ENCODE data around the gene PAX7.

PAX7 gene

GRCh38 chr1:18711536-18712251 lies 81.0 kb downstream of the PAX7 start:
- H3K27me3 ChIP-seq (ENCODE audit: insufficient read depth, poor library complexity, severe bottlenecking), result peaks cover 14% of the 10 kb centered on the region
- DNase-seq (ENCODE audit: low read depth in 1 of 2, low spot score in 1 of 2), result no peak
- H3K27ac ChIP-seq (replicated peaks), result no peak overlapping the region
- no peak overlapping the region for H3K4me3 ChIP-seq (replicated peaks; ENCODE audit: insufficient read depth, low read length)
- TF ChIP-seq GABPA (IDR thresholded peaks at IDR 0.05; ENCODE audit: low read depth) (no peak), CTCF (IDR thresholded peaks at IDR 0.05; ENCODE audit: insufficient read depth, low read length) (no peak), REST (IDR thresholded peaks at IDR 0.05; ENCODE audit: insufficient replicate concordance, low read depth) (no peak), SPI1 (IDR thresholded peaks at IDR 0.05; ENCODE audit: borderline replicate concordance, low read depth) (no peak), POLR2AphosphoS5 (IDR thresholded peaks at IDR 0.05; ENCODE audit: low read depth) (no peak)

- Histone ChIP-seq H3K27ac (replicated peaks) (no peak overlapping the region), H3K4me3 (replicated peaks; ENCODE audit: insufficient read depth, low read length) (no peak overlapping the region), H3K27me3 (ENCODE audit: insufficient read depth, poor library complexity, severe bottlenecking) (peaks cover 14% of the 10 kb centered on the region)
- DNase-seq (ENCODE audit: low read depth in 1 of 2, low spot score in 1 of 2), result no peak
- TF ChIP-seq SPI1 (IDR thresholded peaks at IDR 0.05; ENCODE audit: borderline replicate concordance, low read depth) (no peak), REST (IDR thresholded peaks at IDR 0.05; ENCODE audit: insufficient replicate concordance, low read depth) (no peak), CTCF (IDR thresholded peaks at IDR 0.05; ENCODE audit: insufficient read depth, low read length) (no peak), GABPA (IDR thresholded peaks at IDR 0.05; ENCODE audit: low read depth) (no peak), POLR2AphosphoS5 (IDR thresholded peaks at IDR 0.05; ENCODE audit: low read depth) (no peak)
Observed at GRCh38 chr1:18712252-18712600, 81.6 kb downstream of the PAX7 start.

GRCh38 chr1:18714404-18715175 lies 83.9 kb downstream of the PAX7 start:
- H3K27me3 ChIP-seq (ENCODE audit: insufficient read depth, poor library complexity, severe bottlenecking), result peaks cover 25% of the 10 kb centered on the region

More at GRCh38 chr1:18714404-18715175, 83.9 kb downstream of the PAX7 start:
- H3K4me3 ChIP-seq (replicated peaks; ENCODE audit: insufficient read depth, low read length), result no peak overlapping the region
- H3K27ac ChIP-seq (replicated peaks), result no peak overlapping the region
- no peak for TF ChIP-seq POLR2AphosphoS5 (IDR thresholded peaks at IDR 0.05; ENCODE audit: low read depth)
- no peak for TF ChIP-seq SPI1 (IDR thresholded peaks at IDR 0.05; ENCODE audit: borderline replicate concordance, low read depth)
- TF ChIP-seq GABPA (IDR thresholded peaks at IDR 0.05; ENCODE audit: low read depth), result no peak
- TF ChIP-seq REST (IDR thresholded peaks at IDR 0.05; ENCODE audit: insufficient replicate concordance, low read depth), result no peak
- no peak for TF ChIP-seq CTCF (IDR thresholded peaks at IDR 0.05; ENCODE audit: insufficient read depth, low read length)
- no peak for DNase-seq (ENCODE audit: low read depth in 1 of 2, low spot score in 1 of 2)

Measured in HL-60 (cell line).